Osteoblast (primary cell): ENCODE measurements around the gene RIN3. TPM values are rescaled to one million over a fixed set of nuclear protein-coding genes. Genes with fewer than 3 reads are reported as not detected.

Experiments used
- DNase-seq: peaks from one replicate; pipeline ENCODE4 v3.0.0; 2011; ENCODE audit warnings: low spot score, mixed read lengths; ENCODE audit not compliant: insufficient read length; ENCODE audit errors: missing footprints
- H2AFZ ChIP-seq: 2 replicates; pipeline ENCODE4 v1.6.0; 2011; ENCODE audit warnings: mild to moderate bottlenecking, low read length
- H3K27ac ChIP-seq: 2 replicates; pipeline ENCODE4 v1.5.1; 2011; ENCODE audit warnings: mild to moderate bottlenecking, low read depth, low read length, moderate library complexity
- H3K27me3 ChIP-seq: 2 replicates; pipeline ENCODE4 v1.6.0; 2012; ENCODE audit warnings: mild to moderate bottlenecking, control low read depth, inconsistent platforms, low read length, moderate library complexity; ENCODE audit not compliant: insufficient read depth
- H3K36me3 ChIP-seq: 2 replicates; pipeline ENCODE4 v1.5.1; 2011; ENCODE audit warnings: mild to moderate bottlenecking, low read length, control low read depth, moderate library complexity; ENCODE audit not compliant: insufficient read depth
- H3K4me1 ChIP-seq: 2 replicates; pipeline ENCODE4 v1.5.1; 2011; ENCODE audit warnings: mild to moderate bottlenecking, low read length, control low read depth, moderate library complexity; ENCODE audit not compliant: insufficient read depth
- H3K4me2 ChIP-seq: 2 replicates; pipeline ENCODE4 v1.6.0; 2011; ENCODE audit warnings: mild to moderate bottlenecking, low read length; ENCODE audit not compliant: insufficient read depth
- H3K4me3 ChIP-seq: fragments of 200-600 bp; sonication (generic); 3 replicates; pipeline ENCODE4 v1.5.1; 2012; ENCODE audit warnings: mild to moderate bottlenecking, low read length, inconsistent platforms; ENCODE audit not compliant: insufficient read depth
- H3K79me2 ChIP-seq: 2 replicates; pipeline ENCODE4 v1.6.0; 2012; ENCODE audit warnings: mild to moderate bottlenecking, low read length, control low read depth, inconsistent platforms; ENCODE audit not compliant: insufficient read depth
- H3K9me3 ChIP-seq: 2 replicates; pipeline ENCODE4 v1.5.1; 2011; ENCODE audit warnings: low read depth, low read length, control low read depth
- H4K20me1 ChIP-seq: 2 replicates; pipeline ENCODE4 v1.6.0; 2012; ENCODE audit warnings: mild to moderate bottlenecking, low read length, control low read depth; ENCODE audit not compliant: insufficient read depth
- CTCF ChIP-seq: IDR thresholded peaks from 2 replicates; pipeline ENCODE4 v1.5.1; 2011; ENCODE audit warnings: mild to moderate bottlenecking, low read depth, low read length, moderate library complexity; ENCODE audit errors: extremely low read depth
- total RNA-seq: library from RNA; depleted of rRNA; stranded (reverse); fragments of >200 nt; gene quantifications from 2 replicates; pipeline ENCODE4 v1.2.3, GENCODE V29; 2012

RIN3 gene
- total RNA-seq, 1 donor = 7.6 TPM

- Histone ChIP-seq H3K27me3 (peaks cover 10% of the 10 kb centered on the region), H3K36me3 (no peaks in the 10 kb centered on the region), H3K79me2 (no peaks in the 10 kb centered on the region), H2AFZ (no peak overlapping the region), H3K9me3 (no peaks in the 10 kb centered on the region), H3K27ac (no peak overlapping the region), H3K4me3 (no peak overlapping the region), H3K4me2 (no peak overlapping the region), H3K4me1 (no peaks in the 10 kb centered on the region), H4K20me1 (no peaks in the 10 kb centered on the region)
- DNase-seq = peak; percentile 75
- TF ChIP-seq CTCF = peak; percentile 49
Observed at GRCh38 chr14:92481386-92481785, 32.2 kb upstream of the RIN3 start.

- Histone ChIP-seq H2AFZ (no peak overlapping the region), H3K4me2 (no peak overlapping the region), H3K4me1 (peaks cover 5% of the 10 kb centered on the region), H3K27ac (no peak overlapping the region), H4K20me1 (no peaks in the 10 kb centered on the region), H3K4me3 (no peak overlapping the region), H3K27me3 (peaks cover 10% of the 10 kb centered on the region), H3K36me3 (no peaks in the 10 kb centered on the region), H3K79me2 (no peaks in the 10 kb centered on the region), H3K9me3 (no peaks in the 10 kb centered on the region)
- no peak for DNase-seq
- no peak for TF ChIP-seq CTCF
Observed at GRCh38 chr14:92481811-92482555, 31.6 kb upstream of the RIN3 start.

- Histone ChIP-seq H2AFZ (no peak overlapping the region), H3K79me2 (no peaks in the 10 kb centered on the region), H3K4me1 (peaks cover 8% of the 10 kb centered on the region), H4K20me1 (no peaks in the 10 kb centered on the region), H3K9me3 (no peaks in the 10 kb centered on the region), H3K27ac (no peak overlapping the region), H3K4me2 (no peak overlapping the region), H3K4me3 (no peak overlapping the region), H3K27me3 (peaks cover 10% of the 10 kb centered on the region), H3K36me3 (no peaks in the 10 kb centered on the region)
- no peak for DNase-seq
- no peak for TF ChIP-seq CTCF
Observed at GRCh38 chr14:92482621-92483319, 30.8 kb upstream of the RIN3 start.

GRCh38 chr14:92484132-92484823 is 29.3 kb upstream of the RIN3 start:
- DNase-seq = no peak
- Histone ChIP-seq H3K36me3 (no peaks in the 10 kb centered on the region), H3K27ac (no peak overlapping the region), H3K27me3 (peaks cover 10% of the 10 kb centered on the region), H3K9me3 (no peaks in the 10 kb centered on the region), H3K4me1 (peaks cover 8% of the 10 kb centered on the region), H2AFZ (no peak overlapping the region), H3K4me2 (no peak overlapping the region), H4K20me1 (no peaks in the 10 kb centered on the region), H3K4me3 (no peak overlapping the region), H3K79me2 (no peaks in the 10 kb centered on the region)
- no peak for TF ChIP-seq CTCF
